Midbrain (tissue), 1 donor: Measurements from ENCODE around the gene RPL39L.
"Not testable (repeated sequence)": the region's sequence is repeated elsewhere in the genome, so short reads cannot be mapped to it uniquely, and the experiment has no call there.

Experiments used
- DNase-seq: peaks from one replicate; lab custom pipeline; 2025; lab: John Stamatoyannopoulos, UW

The RPL39L gene

DNA sequence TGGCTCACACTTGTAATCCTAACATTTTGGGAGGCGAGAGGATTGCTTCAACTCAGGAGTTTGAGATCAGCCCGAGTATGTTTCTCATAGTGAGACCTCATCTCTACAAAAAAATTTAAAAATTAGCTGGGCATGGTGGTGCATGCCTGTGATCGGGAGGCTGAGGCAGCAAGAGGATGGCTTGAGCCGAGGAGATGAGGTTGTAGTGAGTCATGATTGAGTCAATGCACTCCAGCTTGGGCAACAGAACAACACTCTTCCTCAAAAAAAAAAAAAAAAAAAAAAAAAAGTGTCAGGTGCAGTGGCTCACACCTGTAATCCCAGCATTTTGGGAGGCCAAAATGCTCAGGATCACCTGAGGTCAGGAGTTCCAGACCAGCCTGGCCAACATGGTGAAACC, 2.4 kb downstream of the RPL39L start:
- DNase-seq = no peak

DNA sequence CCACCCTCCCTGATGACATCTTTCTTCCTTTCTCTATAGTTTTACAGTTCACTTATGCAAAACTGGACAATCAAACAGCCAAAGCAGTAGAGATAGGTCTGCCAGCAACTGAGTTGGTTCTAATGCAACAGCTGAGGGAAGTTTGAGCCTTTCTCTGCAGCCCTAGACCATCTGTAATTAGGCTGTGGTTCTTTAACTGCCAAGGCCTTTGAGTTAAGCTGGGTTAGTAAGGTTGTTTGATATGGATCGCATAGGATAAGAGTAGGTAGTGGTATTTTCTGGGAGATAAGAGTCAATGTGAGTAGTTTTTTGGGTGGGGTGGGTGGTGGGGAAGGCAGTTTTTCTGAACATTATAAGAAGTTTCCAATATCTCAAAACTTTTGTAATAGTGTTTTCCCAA, 3.0 kb downstream of the RPL39L start:
- DNase-seq = no peak

- DNase-seq = not testable (repeated sequence)
These were observed 4.1 kb downstream of the RPL39L start for GRCh38 chr3:187135172-187135690.

GRCh38 chr3:187133181-187133580, 6.1 kb downstream of the RPL39L start:
- not testable (repeated sequence) for DNase-seq

DNA sequence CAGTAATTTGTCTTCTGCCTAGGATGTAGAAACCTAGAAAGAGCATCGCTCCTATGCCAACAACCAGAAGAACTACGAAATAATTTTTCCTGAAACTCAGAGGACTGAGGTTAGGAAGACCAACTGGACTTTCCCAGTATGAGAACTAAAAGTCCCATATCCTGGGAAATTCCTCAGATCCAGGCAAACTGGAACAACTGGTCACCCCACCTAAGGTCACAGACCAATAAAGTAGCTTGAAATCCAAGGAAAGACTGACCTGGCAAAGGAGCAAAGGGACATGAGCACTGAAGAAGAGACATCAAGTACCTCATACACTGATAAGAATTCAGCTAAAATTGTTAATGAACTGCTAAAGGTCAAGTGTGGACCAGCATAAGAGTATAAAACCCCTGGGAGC, 6.6 kb downstream of the RPL39L start:
- DNase-seq = no peak

DNA sequence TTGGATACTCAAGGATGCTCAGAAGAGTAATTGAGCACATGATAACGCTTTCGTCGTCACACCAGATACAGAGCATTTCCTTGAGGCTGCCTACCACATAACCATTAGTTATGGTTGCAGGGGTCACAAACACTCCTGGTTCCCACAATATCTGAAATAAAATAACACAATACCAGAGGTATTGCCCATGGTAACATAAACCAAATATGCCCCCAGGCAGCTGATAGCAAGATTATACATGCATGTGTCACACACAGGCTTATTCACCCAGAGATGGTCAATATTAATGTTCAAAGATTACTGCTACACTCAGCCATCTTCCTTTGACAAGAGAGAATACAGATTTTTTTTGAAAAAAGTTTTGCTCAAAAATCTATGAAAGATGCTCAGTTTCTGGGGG, 7.3 kb downstream of the RPL39L start:
- DNase-seq = no peak

DNA sequence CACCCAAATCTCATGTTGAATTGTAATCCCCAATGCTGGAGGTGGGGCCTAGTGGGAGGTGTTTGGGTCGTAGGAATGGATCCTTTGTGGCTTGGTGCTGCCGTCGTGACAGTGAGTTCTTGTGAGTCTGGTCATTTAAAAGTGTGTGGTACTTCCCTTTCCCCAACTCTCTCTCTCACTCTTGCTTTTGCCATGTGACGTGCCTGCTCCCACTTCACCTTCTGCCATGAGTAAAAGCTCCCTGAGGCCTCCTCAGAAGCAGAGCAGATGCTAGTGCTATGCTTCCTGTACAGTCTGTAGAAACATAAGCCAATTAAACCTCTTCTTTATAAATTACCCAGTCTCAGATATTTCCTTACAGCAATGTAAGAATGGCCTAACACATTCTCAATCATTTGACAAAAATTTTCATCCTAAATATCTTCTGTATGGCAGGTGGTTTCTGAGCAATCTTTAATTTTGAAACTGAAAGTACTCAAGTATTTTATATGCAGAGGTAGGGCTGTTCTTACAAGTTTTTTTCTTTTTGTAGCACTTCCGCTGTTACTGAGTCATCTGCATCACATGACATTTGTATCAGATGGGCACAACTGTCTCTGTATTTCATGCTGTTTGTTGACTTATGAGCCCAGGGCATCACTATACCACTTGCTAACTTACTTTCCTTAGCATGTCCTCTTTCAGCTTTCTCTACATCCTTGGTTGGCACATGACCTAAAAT, 8.8 kb downstream of the RPL39L start:
- DNase-seq = no peak

DNA sequence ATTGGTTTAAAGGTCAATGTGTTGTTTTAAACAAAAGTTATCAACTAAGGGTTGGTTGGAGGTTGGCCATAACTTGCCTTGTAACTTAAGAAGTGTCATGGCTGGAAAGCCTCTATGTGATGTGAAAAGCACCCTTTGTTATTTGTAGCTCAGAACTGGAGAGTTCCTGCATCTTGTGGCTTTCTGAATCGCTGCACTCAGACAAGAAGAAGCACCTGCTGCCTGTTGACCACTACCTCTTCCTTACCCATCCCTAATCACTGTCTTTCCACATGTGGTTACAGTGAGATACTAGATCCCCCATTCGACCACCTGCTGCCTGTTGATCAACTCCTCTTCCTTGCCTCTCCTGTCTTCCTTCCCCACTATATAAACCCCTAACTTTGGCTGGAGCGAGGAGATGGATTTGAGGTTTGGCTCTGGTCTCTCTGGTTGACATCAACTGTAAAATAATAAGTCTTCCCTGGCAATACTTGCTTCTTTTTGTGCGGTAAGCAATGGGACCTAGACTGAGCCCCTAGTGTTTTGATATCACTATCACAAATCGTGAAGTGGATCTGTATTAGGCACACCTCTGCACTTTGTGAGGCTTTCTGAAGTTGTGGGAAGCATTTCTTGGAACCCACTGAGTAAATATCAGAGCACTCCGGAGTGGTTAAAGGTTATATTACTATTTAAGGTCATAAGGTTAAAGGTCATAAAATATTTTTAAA, 13.8 kb downstream of the RPL39L start:
- no peak for DNase-seq

GRCh38 chr3:187122261-187122660, 17.0 kb downstream of the RPL39L start:
- no peak for DNase-seq

GRCh38 chr3:187120326-187120725, 19.0 kb downstream of the RPL39L start:
- peak; percentile 21 for DNase-seq

- DNase-seq = no peak
These were observed 24.8 kb downstream of the RPL39L start for GRCh38 chr3:187114511-187114910.

DNA sequence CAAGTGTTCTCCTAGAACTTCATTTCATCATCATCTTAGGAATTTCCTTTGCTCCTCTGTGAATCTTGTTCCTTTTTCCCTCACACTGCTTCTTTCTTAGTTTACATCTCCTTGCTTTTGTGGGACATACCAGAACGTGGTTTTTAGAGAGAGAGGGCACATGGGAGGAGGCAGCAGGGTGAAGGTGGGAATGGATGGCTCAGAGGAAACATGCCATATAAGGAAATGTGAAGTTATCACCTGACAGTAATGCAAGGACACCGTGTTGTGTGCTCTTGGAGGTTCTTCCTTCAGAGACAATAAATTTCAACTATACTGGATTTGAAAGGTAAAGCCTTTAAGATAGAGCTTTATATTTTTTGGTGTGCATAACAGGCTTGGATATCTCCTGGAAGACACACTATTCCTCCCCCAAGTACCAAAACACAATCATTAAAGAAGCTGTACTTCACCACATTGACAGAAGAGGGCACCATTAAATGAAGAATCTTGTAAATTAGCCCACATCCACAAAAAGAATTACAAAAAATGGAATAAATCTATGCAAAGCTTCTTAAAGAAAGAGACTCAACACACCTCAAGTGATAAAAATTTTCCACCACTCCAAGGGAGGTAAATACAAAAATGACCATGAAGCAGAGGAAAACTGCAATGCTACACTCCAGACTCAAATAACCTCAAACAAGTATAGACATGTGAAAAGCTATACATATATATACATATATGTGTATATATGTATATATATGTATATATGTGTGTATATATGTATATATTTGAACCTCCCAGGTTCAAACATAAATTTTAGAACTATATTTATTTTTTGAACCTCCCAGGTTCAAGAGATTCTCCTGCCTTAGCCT, 26.1 kb downstream of the RPL39L start:
- DNase-seq = no peak

- no peak for DNase-seq
These were observed 29.1 kb downstream of the RPL39L start for GRCh38 chr3:187110156-187110555.

DNA sequence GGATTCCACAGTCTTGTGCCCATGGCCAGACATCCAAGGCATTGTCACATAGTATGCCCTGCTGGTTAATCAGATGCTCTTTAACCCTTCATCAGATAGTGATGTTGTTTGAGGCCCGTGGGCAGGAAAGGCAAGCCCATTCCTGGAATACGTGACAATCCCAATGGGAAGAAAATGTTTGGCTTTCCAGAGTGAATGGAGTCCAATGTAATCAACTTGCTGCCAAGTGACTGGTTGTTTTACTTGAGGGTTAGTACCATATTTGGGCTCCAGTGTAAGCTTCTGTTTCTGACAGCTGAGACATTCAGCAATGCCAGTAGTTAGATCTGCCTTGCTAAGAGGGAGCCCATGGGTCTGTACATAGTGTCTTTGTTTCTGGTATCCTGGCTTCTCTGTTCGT, 31.3 kb downstream of the RPL39L start:
- no peak for DNase-seq

DNA sequence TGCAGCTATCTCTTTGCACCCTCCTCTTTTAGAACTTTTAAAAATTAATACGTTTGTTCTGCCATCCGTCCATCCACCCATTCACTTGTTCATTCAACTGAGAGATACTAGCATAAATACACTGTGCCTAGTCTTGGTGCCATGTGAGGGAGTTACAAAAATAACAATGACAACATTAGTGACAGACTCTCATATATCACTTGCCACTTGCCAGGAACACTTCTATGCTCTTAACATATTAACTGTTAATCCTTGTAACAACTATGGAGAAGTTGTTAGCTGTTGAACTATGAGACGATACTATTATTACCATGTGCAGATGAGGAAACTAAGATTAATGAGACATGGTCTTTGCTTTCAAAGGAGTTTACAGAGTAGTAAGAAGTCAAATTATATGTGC, 33.6 kb downstream of the RPL39L start:
- DNase-seq = no peak

GRCh38 chr3:187104933-187105332, 34.4 kb downstream of the RPL39L start:
- no peak for DNase-seq

- DNase-seq = no peak
These were observed 35.0 kb downstream of the RPL39L start for GRCh38 chr3:187104342-187104741.

GRCh38 chr3:187103251-187103650, 36.0 kb downstream of the RPL39L start:
- no peak for DNase-seq

DNA sequence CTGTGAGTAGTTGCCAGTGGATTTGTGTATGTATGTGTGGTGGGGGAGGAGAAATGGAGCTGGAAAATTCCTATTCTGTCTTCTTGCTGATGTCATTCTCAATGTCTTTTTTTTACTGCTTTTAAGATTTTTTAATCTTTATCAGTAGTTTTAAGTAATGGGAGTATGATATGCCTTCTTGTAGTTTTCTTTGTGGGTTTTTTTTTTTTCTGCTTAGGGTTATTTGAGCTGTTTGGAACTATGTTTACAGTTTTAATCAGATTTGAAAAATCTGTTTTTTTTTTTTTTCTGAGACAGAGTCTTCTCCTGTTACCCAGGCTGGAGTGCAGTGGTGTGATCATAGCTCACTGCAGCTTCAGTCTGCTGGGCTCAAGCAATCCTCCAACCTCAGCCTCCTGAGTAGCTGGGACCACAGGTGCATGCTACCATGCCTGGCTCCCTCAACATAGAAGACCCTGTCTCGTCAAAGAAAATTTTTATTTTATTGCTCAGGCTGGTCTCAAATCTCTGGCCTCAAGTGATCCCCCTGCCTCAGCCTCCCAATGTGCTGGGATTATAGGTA, 37.1 kb downstream of the RPL39L start:
- no peak for DNase-seq

DNA sequence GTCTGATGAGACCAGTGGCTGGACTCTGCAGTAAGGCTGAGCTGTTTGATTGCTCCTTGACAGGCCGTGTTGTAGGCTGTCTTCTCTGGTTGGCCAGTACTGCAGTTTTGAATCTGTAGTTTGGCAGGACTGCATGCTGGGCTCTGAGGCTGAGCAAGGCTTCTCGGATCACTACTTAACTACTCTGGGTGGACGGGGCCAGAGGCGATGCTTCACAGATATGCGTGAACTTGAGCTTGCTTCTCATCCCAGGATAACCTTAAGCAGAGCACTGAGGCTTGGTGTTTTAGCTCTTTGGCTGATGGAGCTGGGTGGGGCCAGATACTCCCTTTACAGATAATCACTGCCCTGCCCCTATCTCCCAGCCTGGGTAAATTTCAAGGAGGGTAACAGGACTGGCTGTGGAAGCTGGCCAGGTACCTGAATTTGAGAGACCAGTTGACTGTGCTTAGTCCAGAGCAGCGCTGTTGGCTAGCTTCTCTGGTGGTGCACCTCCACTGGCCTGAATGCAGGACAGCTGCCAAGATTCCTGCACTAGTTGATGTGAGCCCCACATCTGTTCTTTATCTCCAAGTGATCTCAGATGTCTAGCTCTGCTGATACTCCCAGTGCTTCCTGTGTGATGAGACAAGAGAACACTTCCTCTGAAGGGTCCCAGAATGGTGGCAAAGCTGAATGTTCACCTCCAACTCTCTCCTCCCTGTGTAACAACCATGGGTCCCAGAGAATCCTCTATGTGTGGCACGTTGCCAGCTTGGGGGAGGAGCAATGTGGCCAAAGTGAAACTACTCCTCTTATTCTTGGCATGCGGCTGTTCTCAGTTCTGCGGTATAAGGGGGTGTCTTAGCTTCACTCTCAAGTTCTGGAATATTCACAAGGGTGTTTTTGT, 37.9 kb downstream of the RPL39L start:
- DNase-seq = peak; percentile 9

GRCh38 chr3:187098923-187099512, 40.3 kb downstream of the RPL39L start:
- no peak for DNase-seq
